Right lobe of liver (tissue), 4 donors: Measurements from ENCODE around the gene NOD2.

ENCODE experiments used
- CTCF ChIP-seq, 4 donors: fragments of 200-600 bp in 3 of 4; fragments of 450-650 bp in 1 of 4; IDR thresholded peaks; one replicate each; pipeline versions ENCODE4 v1.5.1 to v1.8.0; 2016 to 2022; ENCODE audit warnings: antibody characterized with exemption in 4 of 4, mild to moderate bottlenecking in 2 of 4
- POLR2A ChIP-seq: fragments of 450-650 bp; IDR thresholded peaks from one replicate; pipeline ENCODE4 v1.6.1; 2017; ENCODE audit warnings: antibody characterized with exemption, mild to moderate bottlenecking
- donor health status: DM: no; HTN: no; CAD: no.
- donor health status: DM: no; HTN: no; CAD: no.
- donor health status: DM: no; HTN: yes; CAD: no.

GRCh38 chr16:50709061-50709684 lies 15.8 kb downstream of the NOD2 start:
- TF ChIP-seq CTCF (IDR thresholded peaks at IDR 0.05) (no peak), POLR2A (no peak)
